ENCODE data around the gene TMEM154. TPM values are rescaled to one million over a fixed set of nuclear protein-coding genes. Genes with fewer than 3 reads are reported as not detected.

TMEM154 gene, protein sequence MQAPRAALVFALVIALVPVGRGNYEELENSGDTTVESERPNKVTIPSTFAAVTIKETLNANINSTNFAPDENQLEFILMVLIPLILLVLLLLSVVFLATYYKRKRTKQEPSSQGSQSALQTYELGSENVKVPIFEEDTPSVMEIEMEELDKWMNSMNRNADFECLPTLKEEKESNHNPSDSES
- 10 to 100 TPM; 16.4 to 17.7 TPM for total RNA-seq

- CTCF ChIA-PET = no interaction called here
- POLR2A ChIA-PET = interaction anchor here (0.6 to 1.0 kb wide), 3 partner anchors 100 to 915 kb away, joined by 3 to 5 read pairs (median 3); partner anchors contain the start of genes ARFIP1, FBXW7 and TIGD4
Observed at GRCh38 chr4:152679414-152680281, at the start of gene TMEM154. Gene TMEM154, minus strand, starts transcription at chr4:152679997. Its CDS starts 64 bp downstream, at chr4:152679933.

GRCh38 chr4:152729466-152729865 lies 49.7 kb upstream of the TMEM154 start:
- POLR2A ChIA-PET = no interaction called here

DNA sequence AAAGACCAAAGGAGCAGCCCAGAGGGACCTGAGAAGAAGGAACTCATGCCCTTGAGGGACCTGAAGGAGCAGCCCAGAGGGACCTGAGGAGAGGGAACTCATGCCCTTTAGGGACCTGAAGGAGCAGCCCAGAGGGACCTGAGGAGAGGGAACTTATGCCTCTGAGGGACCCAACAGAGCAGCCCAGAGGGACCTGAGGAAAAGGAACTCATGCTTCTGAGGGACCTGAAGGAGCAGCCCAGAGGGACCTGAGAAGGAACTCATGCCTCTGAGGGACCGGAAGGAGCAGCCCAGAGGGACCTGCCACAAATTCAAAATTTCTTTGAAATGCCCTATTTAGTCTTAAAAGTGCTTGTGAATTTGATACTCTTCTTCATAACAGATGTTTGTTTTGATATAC lies 48.5 kb upstream of the TMEM154 start:
- CTCF ChIA-PET = interaction anchor here (1.9 kb wide), 1 partner anchor 227 kb away, joined by 4 read pairs; no protein-coding TSS in a partner anchor
- POLR2A ChIA-PET = no interaction called here

More at GRCh38 chr4:152729466-152729865, 49.7 kb upstream of the TMEM154 start:
- CTCF ChIA-PET = no interaction called here

DNA sequence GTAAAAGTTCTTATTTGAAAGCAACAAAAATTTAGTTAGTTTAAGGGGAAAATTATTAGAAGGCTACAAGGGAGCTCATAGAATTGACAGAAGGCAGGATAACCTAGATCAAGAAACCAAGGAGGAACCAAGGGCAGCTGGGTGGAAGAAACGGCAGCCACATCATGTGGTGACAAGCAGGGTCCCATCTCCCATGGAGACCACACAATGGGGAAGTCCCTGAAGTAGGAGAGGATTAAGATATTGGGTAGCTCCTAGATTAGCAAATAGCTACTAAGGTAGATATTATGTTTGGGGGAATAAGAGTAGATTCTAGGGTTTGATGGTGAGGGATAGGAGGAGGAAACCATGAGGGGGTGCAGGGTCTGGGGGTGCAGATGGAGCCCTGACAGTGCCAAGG lies 48.0 kb upstream of the TMEM154 start:
- ChIA-PET CTCF (interaction anchor here (1.9 kb wide), 1 partner anchor 227 kb away, joined by 4 read pairs; no protein-coding TSS in a partner anchor), POLR2A (no interaction called here)

DNA sequence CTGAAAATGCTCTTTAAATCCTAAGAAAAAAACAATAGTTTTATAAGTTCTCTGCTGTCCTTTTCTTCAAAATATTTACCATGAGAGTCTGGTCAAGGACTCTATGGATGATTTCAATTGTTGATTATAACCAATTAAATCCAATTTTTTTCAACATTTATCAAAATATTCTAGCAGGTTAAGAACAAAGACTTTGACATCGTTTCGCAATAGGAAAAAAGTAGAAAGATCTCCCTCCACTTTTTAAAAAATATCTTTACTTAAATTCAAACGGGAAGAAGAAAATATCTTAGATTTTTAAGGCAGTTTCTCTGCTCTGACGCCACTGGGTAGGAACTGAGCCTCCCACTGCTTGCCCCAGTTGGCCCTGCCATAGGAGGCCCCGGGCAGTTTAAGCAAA lies 44.7 kb upstream of the TMEM154 start:
- ChIA-PET CTCF (no interaction called here), POLR2A (no interaction called here)

DNA sequence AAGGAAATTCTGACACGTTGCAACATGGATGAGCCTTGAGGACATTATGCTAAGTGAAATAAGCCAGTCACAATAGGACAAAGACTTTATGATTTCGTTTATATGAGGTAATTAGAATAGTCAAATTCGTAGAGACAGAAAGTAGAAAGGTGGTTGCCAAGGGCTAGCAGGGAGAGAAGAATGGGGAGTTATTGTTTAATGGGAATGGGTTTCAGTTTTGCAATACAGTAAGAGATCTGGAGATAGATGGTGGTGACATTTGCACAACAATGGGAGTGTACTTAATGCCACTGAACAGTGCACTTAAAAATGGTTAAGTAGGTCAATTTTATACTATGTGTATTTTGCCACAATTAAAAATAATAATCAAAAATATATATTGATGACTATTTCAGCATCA lies 43.4 kb upstream of the TMEM154 start:
- CTCF ChIA-PET = no interaction called here

DNA sequence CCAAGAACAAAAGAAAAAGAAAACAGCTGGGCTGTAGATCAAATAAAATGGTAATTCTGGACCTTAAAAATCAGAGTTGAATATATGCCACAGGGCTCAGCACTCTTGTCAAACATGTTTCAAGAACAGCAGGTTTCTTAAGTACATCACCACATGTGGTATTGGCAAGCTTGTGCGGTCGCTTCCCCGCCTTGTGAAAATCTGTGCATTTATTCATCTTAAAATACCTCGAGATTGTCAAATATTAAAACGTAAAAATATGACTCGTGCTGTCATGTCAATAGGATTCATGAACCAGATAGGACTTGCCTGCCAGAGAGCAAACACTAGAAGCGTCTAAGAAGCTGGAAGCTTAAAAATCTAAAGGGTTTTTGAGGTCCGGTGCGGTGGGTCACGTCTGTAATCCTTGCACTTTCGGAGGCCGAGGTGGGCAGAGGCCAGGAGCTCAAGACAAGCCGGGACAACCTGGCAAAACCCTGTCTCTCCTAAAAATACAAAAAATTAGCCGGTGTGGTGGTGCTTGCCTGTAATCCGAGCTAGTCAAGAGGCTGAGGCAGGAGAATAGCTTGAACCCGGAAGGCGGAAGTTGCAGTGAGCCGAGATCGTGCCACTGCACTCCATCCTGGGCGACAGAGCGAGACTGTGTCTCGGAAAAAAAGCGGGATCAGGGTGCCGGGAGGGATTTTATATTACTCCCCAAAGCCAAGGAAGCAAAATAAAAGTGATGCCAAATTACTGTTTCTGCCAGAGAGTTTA lies 40.2 kb upstream of the TMEM154 start:
- CTCF ChIA-PET = no interaction called here
- POLR2A ChIA-PET = interaction anchor here (0.6 kb wide), 1 partner anchor 459 kb away, joined by 3 read pairs; no protein-coding TSS in a partner anchor

More for the DNA sequence above, 43.4 kb upstream of the TMEM154 start:
- POLR2A ChIA-PET = no interaction called here

DNA sequence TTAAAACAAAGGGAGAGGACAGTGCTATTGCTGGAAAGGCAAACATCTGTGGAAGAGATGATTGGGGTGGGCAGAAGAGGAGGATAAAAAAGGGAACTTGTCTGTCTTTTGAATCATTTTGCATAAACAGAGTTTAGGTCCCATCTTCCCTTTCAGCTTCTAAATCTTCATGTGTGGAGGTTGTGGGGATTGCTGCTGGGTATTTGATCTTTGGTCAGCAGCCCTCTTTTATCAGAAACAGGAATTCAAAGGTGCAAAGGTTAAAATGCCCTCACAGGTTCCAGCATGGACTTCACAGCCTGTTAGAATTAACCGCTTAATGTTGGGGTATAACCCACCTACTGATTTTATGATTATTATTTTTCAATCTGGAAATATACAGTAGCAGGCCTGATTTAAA lies 39.5 kb upstream of the TMEM154 start:
- ChIA-PET CTCF (no interaction called here), POLR2A (no interaction called here)

DNA sequence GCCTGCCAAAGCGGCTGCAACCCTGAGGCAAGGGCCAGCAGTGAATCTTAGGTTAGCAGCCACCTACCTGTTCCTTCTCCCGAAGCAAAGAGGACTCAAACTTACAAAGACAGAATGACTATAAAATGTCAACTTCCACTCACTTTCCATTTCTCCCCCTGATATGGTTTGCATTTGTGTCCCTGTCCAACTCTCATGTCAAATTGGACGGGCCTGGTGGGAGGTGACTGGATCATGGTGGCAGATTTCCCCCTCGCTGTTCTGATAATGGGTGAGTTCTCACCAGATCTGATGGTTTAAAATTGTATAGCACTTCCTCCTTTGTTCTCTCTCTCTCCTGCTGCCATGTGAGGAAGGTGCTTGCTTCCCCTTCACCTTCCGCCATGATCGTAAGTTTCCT lies 35.3 kb upstream of the TMEM154 start:
- ChIA-PET CTCF (no interaction called here), POLR2A (no interaction called here)

- ChIA-PET POLR2A (no interaction called here), CTCF (no interaction called here)
Observed at GRCh38 chr4:152713951-152714705, 34.3 kb upstream of the TMEM154 start.

- CTCF ChIA-PET = interaction anchor here (0.7 kb wide), 1 partner anchor 1794 kb away, joined by 3 read pairs; no protein-coding TSS in a partner anchor
- POLR2A ChIA-PET = no interaction called here
Observed at GRCh38 chr4:152709675-152710438, 30.1 kb upstream of the TMEM154 start.

GRCh38 chr4:152708796-152709195 lies 29.0 kb upstream of the TMEM154 start:
- ChIA-PET CTCF (no interaction called here), POLR2A (no interaction called here)

DNA sequence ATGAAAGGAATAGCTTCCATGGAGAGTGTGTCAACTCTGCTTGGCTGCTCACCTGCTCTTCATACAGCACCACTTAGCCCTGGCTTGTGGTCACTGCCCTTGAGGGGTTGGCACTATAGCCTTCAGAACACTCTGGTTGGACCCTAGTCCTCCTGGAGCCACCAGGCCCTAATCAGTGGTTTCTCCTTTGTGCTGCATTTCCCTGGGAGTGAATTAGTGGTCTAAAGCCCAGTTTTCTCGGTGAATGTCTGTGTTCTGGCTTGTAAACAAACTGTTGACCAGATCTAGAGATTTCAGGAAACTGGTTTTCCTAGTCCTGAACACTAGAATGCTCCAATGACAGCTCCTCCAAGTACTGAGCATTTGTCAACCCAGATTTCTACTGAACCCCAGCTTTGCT lies 28.6 kb upstream of the TMEM154 start:
- POLR2A ChIA-PET = no interaction called here
- CTCF ChIA-PET = no interaction called here

- ChIA-PET POLR2A (no interaction called here), CTCF (no interaction called here)
Observed at GRCh38 chr4:152707632-152708031, 27.8 kb upstream of the TMEM154 start.

DNA sequence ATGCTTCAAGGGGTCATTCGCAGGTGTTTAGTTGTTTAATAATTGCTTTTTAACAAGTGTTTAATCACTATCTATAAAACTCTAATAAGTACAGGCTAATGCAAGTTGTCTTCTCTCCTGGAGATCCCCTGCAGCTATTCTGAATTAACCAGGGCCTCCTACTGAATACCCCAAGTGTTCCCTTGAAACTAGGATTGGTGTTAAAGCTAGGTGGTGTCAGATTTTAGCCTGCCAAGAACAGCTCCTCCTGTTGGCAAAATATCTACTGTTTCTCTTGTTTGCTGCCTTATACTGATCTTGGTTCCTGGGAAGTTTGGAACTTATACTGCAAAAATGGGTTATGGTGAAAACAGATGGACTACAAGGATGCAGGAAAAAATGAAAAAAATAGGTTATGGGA lies 26.1 kb upstream of the TMEM154 start:
- ChIA-PET CTCF (no interaction called here), POLR2A (no interaction called here)

DNA sequence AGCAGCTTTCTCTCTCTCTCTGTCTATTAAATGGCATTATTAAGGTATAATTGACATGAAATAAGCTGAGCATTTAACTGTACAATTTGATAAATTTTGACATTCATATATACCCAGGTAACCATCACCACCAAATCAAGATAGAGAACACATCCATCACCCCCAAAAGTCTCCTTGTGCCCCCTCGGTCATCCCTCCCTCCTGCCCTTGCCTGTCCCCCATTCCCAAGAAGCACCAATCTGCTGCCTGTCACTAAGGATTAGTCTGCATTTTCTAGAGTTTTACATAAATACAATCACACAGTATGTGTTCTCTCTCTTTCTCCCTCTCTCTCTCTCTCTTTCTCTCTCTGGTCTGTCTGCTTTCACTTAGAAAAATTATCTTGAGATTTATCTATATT lies 25.0 kb upstream of the TMEM154 start:
- ChIA-PET CTCF (no interaction called here), POLR2A (no interaction called here)

DNA sequence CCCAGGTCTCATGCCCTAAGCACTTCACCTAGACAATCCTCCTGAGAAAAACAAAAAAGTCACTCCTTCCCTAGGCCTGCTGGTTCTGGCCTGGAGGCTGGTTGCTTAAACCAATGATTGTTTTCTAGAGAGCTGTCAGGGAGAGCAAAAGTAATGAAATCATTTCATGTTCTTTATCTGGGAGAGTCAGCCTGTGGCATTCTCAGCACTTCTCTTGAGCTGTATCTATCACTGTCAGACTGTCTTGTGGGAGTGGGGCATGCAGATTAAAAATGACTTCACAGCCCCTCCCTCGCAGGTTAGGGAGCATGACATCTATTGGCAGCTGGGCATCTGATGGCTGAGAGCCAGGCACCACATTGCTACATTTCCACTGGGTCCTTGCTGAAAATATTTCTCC lies 20.4 kb upstream of the TMEM154 start:
- POLR2A ChIA-PET = no interaction called here
- CTCF ChIA-PET = no interaction called here

GRCh38 chr4:152699313-152699712 lies 19.5 kb upstream of the TMEM154 start:
- ChIA-PET POLR2A (no interaction called here), CTCF (no interaction called here)

DNA sequence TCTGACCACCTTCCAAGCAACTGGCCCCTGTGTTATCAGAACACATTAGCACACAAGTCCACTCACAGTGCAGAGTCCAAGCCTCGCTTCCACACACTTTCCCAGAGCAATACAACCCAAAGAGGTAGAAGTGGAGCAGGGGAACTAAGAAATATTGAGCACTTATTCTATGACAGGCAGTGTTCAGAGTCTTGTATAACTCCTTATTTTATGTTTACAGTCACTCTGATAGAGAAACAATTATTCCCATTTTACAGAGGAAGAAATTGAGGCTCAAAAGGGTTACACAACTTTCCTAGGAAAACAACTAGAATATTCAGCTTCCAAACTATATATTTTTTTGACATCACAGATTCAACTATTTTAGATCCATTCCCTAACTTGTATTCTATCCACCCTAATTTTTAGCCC lies 18.3 kb upstream of the TMEM154 start:
- POLR2A ChIA-PET = no interaction called here

More for the DNA sequence above, 18.3 kb upstream of the TMEM154 start:
- CTCF ChIA-PET = no interaction called here
